H1 (cell line): Measurements from ENCODE around the gene HAS3. TPM values are rescaled to one million over a fixed set of nuclear protein-coding genes. Genes with fewer than 3 reads are reported as not detected.
A peak's percentile ranks its signal among the peaks of the same experiment; 100 is the strongest.

Source experiments
- CTCF ChIA-PET: fragments of 300-600 bp; sonication (Branson Sonifier 250); formaldehyde crosslinking; loops from one replicate; lab custom pipeline; 2021; ENCODE audit not compliant: partially characterized antibody; lab: Charles Lee
- POLR2A ChIA-PET: fragments of 300-600 bp; sonication (Branson Sonifier 250); formaldehyde crosslinking; loops from one replicate; lab custom pipeline; 2021; ENCODE audit warnings: inconsistent platforms; ENCODE audit not compliant: partially characterized antibody; lab: Charles Lee
- DNase-seq, 2 experiments: peaks; one replicate each; pipeline versions ENCODE4 v3.0.0 to v3.0.0-alpha.2; 2010 to 2022; ENCODE audit warnings: low spot score in 2 of 2, low read depth in 1 of 2, mixed read lengths in 1 of 2
- FAIRE-seq: peaks from 2 replicates; lab custom pipeline; 2011; peaks lifted over from hg19 to GRCh38; lab: Jason Lieb, UNC
- H2AFZ ChIP-seq: 2 replicates; pipeline ENCODE4 v1.8.1; 2012; ENCODE audit warnings: low read length, inconsistent platforms
- H2AK5ac ChIP-seq: 2 replicates; pipeline ENCODE4 v1.6.1; 2013; ENCODE audit warnings: low read depth, low read length
- H2BK120ac ChIP-seq: replicated peaks from 2 replicates; pipeline ENCODE3; 2013; ENCODE audit warnings: low read depth, low read length, inconsistent platforms
- H2BK12ac ChIP-seq: 2 replicates; pipeline ENCODE4 v1.6.1; 2013; ENCODE audit warnings: low read depth, low read length
- H2BK15ac ChIP-seq: 2 replicates; pipeline ENCODE4 v1.6.1; 2013; ENCODE audit warnings: low read length
- H2BK20ac ChIP-seq: 2 replicates; pipeline ENCODE4 v1.6.1; 2013; ENCODE audit warnings: low read length
- H2BK5ac ChIP-seq: 2 replicates; pipeline ENCODE4 v1.6.1; 2013; ENCODE audit warnings: low read depth, low read length
- H3K14ac ChIP-seq: 2 replicates; pipeline ENCODE4 v1.6.1; 2013; ENCODE audit warnings: inconsistent platforms; ENCODE audit not compliant: insufficient read length
- H3K18ac ChIP-seq: 2 replicates; pipeline ENCODE4 v1.6.1; 2013; ENCODE audit warnings: low read length; ENCODE audit errors: extremely low read depth
- H3K23ac ChIP-seq: 2 replicates; pipeline ENCODE4 v1.6.1; 2013; ENCODE audit warnings: inconsistent platforms; ENCODE audit not compliant: insufficient read length
- H3K23me2 ChIP-seq: 2 replicates; pipeline ENCODE4 v1.6.1; 2013; ENCODE audit warnings: low read depth, low read length
- H3K27ac ChIP-seq: 2 replicates; pipeline ENCODE4 v1.6.1; 2011; ENCODE audit warnings: low read depth, low read length, inconsistent platforms
- H3K27me3 ChIP-seq, 4 experiments: replicated peaks in 1 of 4; 1 replicate in 1 of 4; 2 replicates in 3 of 4; pipeline versions ENCODE4 v1.6.1 to v1.8.1; 2011 to 2013; ENCODE audit warnings: low read length in 3 of 4, mild to moderate bottlenecking in 3 of 4, inconsistent platforms in 2 of 4, mixed read lengths in 2 of 4, moderate library complexity in 1 of 4; ENCODE audit not compliant: control insufficient read depth in 3 of 4, insufficient read depth in 3 of 4; ENCODE audit errors: extremely low read depth in 1 of 4
- H3K36me3 ChIP-seq, 4 experiments: 2 replicates each; pipeline versions ENCODE4 v1.6.1 to v1.8.1; 2011 to 2013; ENCODE audit warnings: mild to moderate bottlenecking in 4 of 4, low read length in 3 of 4, moderate library complexity in 2 of 4, control low read depth in 1 of 4, inconsistent platforms in 1 of 4; ENCODE audit not compliant: insufficient read depth in 4 of 4, control insufficient read depth in 2 of 4
- H3K4ac ChIP-seq: replicated peaks from 2 replicates; pipeline ENCODE3; 2013; ENCODE audit warnings: low read length, low read depth, mixed read lengths, inconsistent platforms; ENCODE audit not compliant: insufficient read length
- H3K4me1 ChIP-seq, 4 experiments: replicated peaks in 1 of 4; 1 replicate in 1 of 4; 2 replicates in 3 of 4; pipeline versions ENCODE4 v1.6.1 to v1.8.1; 2011 to 2013; ENCODE audit warnings: low read length in 3 of 4, inconsistent platforms in 2 of 4, mixed read lengths in 1 of 4; ENCODE audit not compliant: insufficient read depth in 4 of 4, control insufficient read depth in 3 of 4
- H3K4me2 ChIP-seq, 2 experiments: 2 replicates each; pipeline versions ENCODE4 v1.6.1 to v1.8.1; 2011 to 2013; ENCODE audit warnings: low read depth in 2 of 2, low read length in 2 of 2, control low read depth in 1 of 2, inconsistent platforms in 1 of 2, mild to moderate bottlenecking in 1 of 2; ENCODE audit not compliant: insufficient read depth in 1 of 2
- H3K4me3 ChIP-seq, 4 experiments: fragments of 200-600, 300-600 bp in 1 of 4; sonication (generic), shearing (Covaris generic), sonication (Bioruptor Twin) in 1 of 4; 2 replicates each; pipeline versions ENCODE4 v1.5.1 to v1.8.1; 2011 to 2016; ENCODE audit warnings: low read length in 4 of 4, low read depth in 3 of 4, control low read depth in 2 of 4, inconsistent platforms in 2 of 4, mild to moderate bottlenecking in 2 of 4, mixed read lengths in 1 of 4, moderate library complexity in 1 of 4; ENCODE audit not compliant: insufficient read depth in 2 of 4; ENCODE audit errors: extremely low read depth in 1 of 4
- H3K56ac ChIP-seq: replicated peaks from 2 replicates; pipeline ENCODE3; 2013; ENCODE audit warnings: low read depth, mild to moderate bottlenecking, mixed read lengths, low read length, inconsistent platforms; ENCODE audit not compliant: insufficient read length
- H3K79me1 ChIP-seq: 2 replicates; pipeline ENCODE4 v1.6.1; 2013; ENCODE audit warnings: low read depth, low read length, control low read depth
- H3K79me2 ChIP-seq, 2 experiments: 2 replicates each; pipeline versions ENCODE4 v1.6.1 to v1.8.1; 2012 to 2013; ENCODE audit warnings: low read length in 2 of 2, mild to moderate bottlenecking in 2 of 2, inconsistent platforms in 1 of 2; ENCODE audit not compliant: insufficient read depth in 2 of 2, control insufficient read depth in 1 of 2
- H3K9ac ChIP-seq, 4 experiments: replicated peaks in 1 of 4; 1 replicate in 1 of 4; 2 replicates in 3 of 4; pipeline versions ENCODE4 v1.6.1 to v1.8.1; 2011 to 2013; ENCODE audit warnings: low read depth in 3 of 4, low read length in 3 of 4, control low read depth in 2 of 4, mild to moderate bottlenecking in 2 of 4, moderate library complexity in 2 of 4, inconsistent platforms in 1 of 4; ENCODE audit errors: extremely low read depth in 1 of 4
- H3K9me3 ChIP-seq, 2 experiments: 2 replicates each; pipeline versions ENCODE4 v1.6.1 to v1.8.1; 2012 to 2013; ENCODE audit warnings: mild to moderate bottlenecking in 2 of 2, moderate library complexity in 2 of 2, control low read depth in 1 of 2, inconsistent platforms in 1 of 2, low read depth in 1 of 2, low read length in 1 of 2, mixed read lengths in 1 of 2; ENCODE audit not compliant: insufficient read depth in 2 of 2
- H4K20me1 ChIP-seq, 2 experiments: replicated peaks in 1 of 2; 2 replicates each; pipeline versions ENCODE3 to v1.8.1; 2011 to 2013; ENCODE audit warnings: inconsistent platforms in 2 of 2, low read length in 2 of 2, mild to moderate bottlenecking in 1 of 2; ENCODE audit not compliant: insufficient read depth in 2 of 2, control insufficient read depth in 1 of 2
- H4K5ac ChIP-seq: 2 replicates; pipeline ENCODE4 v1.6.1; 2013; ENCODE audit warnings: low read length, low read depth, mixed read lengths, inconsistent platforms; ENCODE audit not compliant: insufficient read length
- H4K8ac ChIP-seq: 2 replicates; pipeline ENCODE4 v1.8.0; 2013; ENCODE audit warnings: mild to moderate bottlenecking, moderate library complexity, low read length, inconsistent platforms; ENCODE audit not compliant: insufficient read depth; ENCODE audit errors: extremely low read depth
- H4K91ac ChIP-seq: replicated peaks from 2 replicates; pipeline ENCODE3; 2013; ENCODE audit warnings: low read length, mixed read lengths, inconsistent platforms; ENCODE audit not compliant: insufficient read length
- ASH2L ChIP-seq: fragments of 200-600, 300-600 bp; sonication (generic); IDR thresholded peaks from one replicate; pipeline ENCODE4 v1.7.1; 2017; ENCODE audit warnings: low read length
- BRCA1 ChIP-seq: IDR thresholded peaks from 2 replicates; pipeline ENCODE4 v1.6.1; 2012; ENCODE audit warnings: low read depth, low read length, improper control_type of control experiment
- KDM4A ChIP-seq: IDR thresholded peaks from one replicate; pipeline ENCODE4 v1.7.1; 2012; ENCODE audit warnings: low read depth, mild to moderate bottlenecking, moderate library complexity, low read length, inconsistent platforms; ENCODE audit not compliant: severe bottlenecking
- PHF8 ChIP-seq: fragments of 200-600 bp; sonication (generic); conservative IDR thresholded peaks from 2 replicates; pipeline ENCODE4 v1.7.1; 2012; ENCODE audit warnings: low read depth, mild to moderate bottlenecking, inconsistent platforms, low read length, moderate library complexity
- POLR2A ChIP-seq, 2 experiments: IDR thresholded peaks; 1 replicate in 1 of 2; 2 replicates in 1 of 2; pipeline ENCODE4 v1.6.1; 2011; ENCODE audit warnings: low read depth in 2 of 2, low read length in 2 of 2, mild to moderate bottlenecking in 2 of 2; ENCODE audit errors: control extremely low read depth in 1 of 2
- RBBP5 ChIP-seq: IDR thresholded peaks from 2 replicates; pipeline ENCODE4 v1.7.1; 2012; ENCODE audit warnings: low read depth, mild to moderate bottlenecking, inconsistent platforms, low read length, moderate library complexity, borderline replicate concordance
- SP2 ChIP-seq: IDR thresholded peaks from 2 replicates; pipeline ENCODE4 v1.6.1; 2012; ENCODE audit warnings: mild to moderate bottlenecking, low read length, inconsistent platforms
- TBP ChIP-seq: IDR thresholded peaks from 2 replicates; pipeline ENCODE4 v1.6.1; 2011; ENCODE audit warnings: low read depth, low read length, improper control_type of control experiment
- WGBS, 2 experiments: shearing (Covaris generic) in 1 of 2; methylation state at CpG; one replicate each; pipeline versions ENCODE4 v1.1.6 to v1.1.7; 2013 to 2015; ENCODE audit warnings: low lambda C conversion rate in 2 of 2, mixed read lengths in 2 of 2, inconsistent platforms in 1 of 2, low coverage in 1 of 2, missing lambda C conversion rate in 1 of 2; ENCODE audit not compliant: insufficient replicate concordance in 2 of 2, insufficient coverage in 1 of 2, insufficient read length in 1 of 2; ENCODE audit errors: extremely low coverage in 1 of 2, missing lambda C conversion rate in 1 of 2; 5-methylcytosine and 5-hydroxymethylcytosine counted together
- long read RNA-seq, 2 experiments: library from RNA in 1 of 2; library from capped mRNA in 1 of 2; stranded (forward); transcript quantifications; one replicate each; pipeline ENCODE4 v2.0.0, GENCODE V29; 2021; ENCODE audit warnings: inconsistent platforms in 1 of 2
- polyA minus RNA-seq, 3 experiments: library from RNA; depleted of rRNA, polyadenylated mRNA; stranded (reverse); fragments of >200 nt; gene quantifications; 1 replicate in 2 of 3; 2 replicates in 1 of 3; pipeline ENCODE4 v1.2.3, GENCODE V29; 2011
- polyA plus RNA-seq, 7 experiments: library from polyadenylated mRNA; depleted of rRNA in 3 of 7; stranded (reverse) in 5 of 7; unstranded in 2 of 7; fragments of >200 nt in 5 of 7; fragments of 200-250 nt in 2 of 7; gene quantifications; 1 replicate in 5 of 7; 2 replicates in 1 of 7; 4 replicates in 1 of 7; pipeline versions ENCODE4 v1.2.1 to v1.2.3, GENCODE V29; 2011 to 2013; ENCODE audit warnings: missing spikeins in 2 of 7, mixed read lengths in 2 of 7
- total RNA-seq: library from RNA; stranded (reverse); fragmentation: NEBNext Ultra II Directional; extraction: Animal tissue kit (Norgen Biotek cat#: 25700); gene quantifications from 2 replicates; pipeline ENCODE4 v1.2.1, GENCODE V29; 2021

HAS3 gene
- 64.4 and 69.6 TPM in 2 replicates for total RNA-seq
- polyA plus RNA-seq (2011; rRNA removed), result 32.1 and 36.3 TPM in 2 replicates
- 29.6 TPM for polyA plus RNA-seq (2011; cell fraction: cytosol; rRNA removed)
- polyA plus RNA-seq (2011; cell fraction: nucleus; rRNA removed), result 66.5 TPM
- polyA plus RNA-seq (2012, experiment 1 of 2), result 34.8 to 49.4 TPM (median 37.8 TPM) in 4 replicates
- polyA plus RNA-seq (2012, experiment 2 of 2), result 21.6 TPM
- 67.7 TPM for polyA plus RNA-seq (2013, experiment 1 of 2)
- 65.6 TPM for polyA plus RNA-seq (2013, experiment 2 of 2)
- 63.5 and 84.0 TPM in 2 replicates for polyA minus RNA-seq (2011; rRNA and poly(A)+ RNA removed)
- 45.7 TPM for polyA minus RNA-seq (2011; cell fraction: cytosol; rRNA and poly(A)+ RNA removed)
- 51.1 TPM for polyA minus RNA-seq (2011; cell fraction: nucleus; rRNA and poly(A)+ RNA removed)
- long read RNA-seq, experiment 1, partial matches to known transcripts, result 7 of 41 reads
- long read RNA-seq, experiment 1, other reads (novel, unspliced or antisense), result 33 of 41 reads
- long read RNA-seq, experiment 2, full-length matches to known transcripts, result 1 of 1 reads
- long read RNA-seq, experiment 2, partial matches to known transcripts, result 0 of 1 reads
- long read RNA-seq, experiment 2, other reads (novel, unspliced or antisense), result 0 of 1 reads

DNA sequence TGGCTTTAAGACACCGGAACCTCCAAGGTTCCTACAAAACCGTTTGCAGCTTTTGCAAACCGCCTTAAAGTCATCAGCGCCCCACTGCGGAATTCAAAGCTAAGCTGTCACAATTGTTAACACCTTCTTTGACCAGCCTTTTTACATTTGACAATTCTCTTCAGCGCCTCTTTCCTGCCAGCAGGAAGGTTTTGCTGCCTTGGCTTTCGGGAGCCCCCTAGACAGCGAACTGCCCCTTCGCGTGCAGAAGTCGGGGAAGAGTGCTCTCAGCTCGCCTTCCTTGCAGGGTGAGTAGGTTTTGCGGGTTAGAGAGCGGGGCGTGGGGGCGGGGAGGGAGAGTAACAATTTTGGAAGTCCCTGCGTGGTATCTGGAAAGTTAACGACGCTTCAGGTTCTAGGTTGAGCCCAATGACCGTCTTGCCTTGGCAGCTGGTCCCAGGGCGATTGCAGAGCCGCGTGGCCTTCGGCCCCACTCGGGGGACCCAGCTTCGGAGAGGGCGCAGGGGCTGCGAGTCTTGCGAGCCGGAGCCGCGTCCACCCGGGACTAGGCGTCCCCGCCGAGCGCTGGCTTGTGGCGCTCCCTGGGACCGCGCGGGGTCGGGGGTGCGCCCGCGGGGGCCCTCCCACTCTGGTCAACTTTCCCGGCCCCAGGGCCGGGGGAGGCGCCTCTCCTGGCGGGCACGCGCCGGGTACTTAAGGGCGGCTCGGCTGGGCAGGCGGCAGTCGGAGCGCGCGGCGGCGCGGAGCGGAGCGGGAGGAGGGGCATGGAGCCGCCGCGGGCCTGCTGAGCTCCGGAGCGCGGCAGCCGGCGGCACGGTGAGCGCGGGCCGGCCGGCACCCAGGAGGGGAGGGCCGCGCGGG lies at the start of gene HAS3:
Gene HAS3, plus strand, starts transcription at position 153 of the 861 bp plus-strand sequence. CDS start 3,743 bp downstream, outside the sequence.
- peaks cover 5 to 17% (median 16%) of the 10 kb centered on the region in 4 experiments; a peak in 7 of 8 replicates for H3K36me3 ChIP-seq
- H3K4me2 ChIP-seq, result peak within 1 kb of the TSS; percentile 95 to 98
- 0 out of 2 replicates have a peak within 1 kb of the TSS, but pooled peaks have one; percentile 86 for H2BK20ac ChIP-seq
- peak within 1 kb of the TSS; percentile 76 for H2BK120ac ChIP-seq
- DNase-seq, result peak; percentile 64 to 81
- H4K5ac ChIP-seq, result peak within 1 kb of the TSS; percentile 23
- peak; percentile 93 for FAIRE-seq
- peaks cover 15 to 33% (median 19%) of the 10 kb centered on the region in 4 experiments for H3K4me1 ChIP-seq
- peak within 1 kb of the TSS; percentile 88; the same call in 1 of the 2 replicates for H2BK5ac ChIP-seq
- H3K4ac ChIP-seq, result no peak within 1 kb of the TSS
- H3K9me3 ChIP-seq, result no peaks in the 10 kb centered on the region
- no peak within 1 kb of the TSS; the same call in 1 of the 2 replicates for H2AK5ac ChIP-seq
- H4K91ac ChIP-seq, result peak within 1 kb of the TSS; percentile 77
- H3K79me2 ChIP-seq, result peaks cover 11 to 39% of the 10 kb centered on the region in 2 experiments; a peak in 3 of 4 replicates
- POLR2A ChIA-PET, result interaction anchor here (0.6 to 6.1 kb wide), 23 partner anchors 8 to 254 kb away, joined by 3 to 38 read pairs (median 4); partner anchors contain the start of genes CHTF8 and UTP4
- H3K23ac ChIP-seq, result no peak within 1 kb of the TSS
- H3K4me3 ChIP-seq, result peak within 1 kb of the TSS; percentile 60 to 82 (median 75)
- peak within 1 kb of the TSS in 3 of 4 experiments; percentile 26 to 65 (median 40); a peak in 3 of 7 replicates for H3K9ac ChIP-seq
- no peak within 1 kb of the TSS for H2AFZ ChIP-seq
- no peak within 1 kb of the TSS for H3K14ac ChIP-seq
- peak within 1 kb of the TSS; percentile 39 for H4K8ac ChIP-seq
- peak within 1 kb of the TSS; percentile 95 for H3K18ac ChIP-seq
- WGBS, 2 experiments, result 2% methylated on average over 35 of the region's 80 CpGs; no CpG with 5 or more reads in 1 of the 2 experiments
- H3K23me2 ChIP-seq, result peaks cover 25% of the 10 kb centered on the region
- H4K20me1 ChIP-seq, result peaks cover 0 to 9% of the 10 kb centered on the region in 2 experiments
- H2BK12ac ChIP-seq, result peak within 1 kb of the TSS; percentile 90; the same call in 1 of the 2 replicates
- CTCF ChIA-PET, result interaction anchor here (0.7 to 2.2 kb wide), 24 partner anchors 11 to 259 kb away, joined by 3 to 19 read pairs (median 4); no protein-coding TSS in a partner anchor
- peaks cover 18% of the 10 kb centered on the region for H3K79me1 ChIP-seq
- no peaks in the 10 kb centered on the region; a peak in 1 of 7 replicates for H3K27me3 ChIP-seq
- peak within 1 kb of the TSS; percentile 99; the same call in 1 of the 2 replicates for H2BK15ac ChIP-seq
- H3K56ac ChIP-seq, result peak within 1 kb of the TSS; percentile 82
- H3K27ac ChIP-seq, result no peak within 1 kb of the TSS
- TF ChIP-seq TBP, result peak; percentile 61; the same call in 1 of the 2 replicates
- TF ChIP-seq KDM4A, result peak; percentile 59
- no peak for TF ChIP-seq BRCA1
- no peak for TF ChIP-seq SP2
- TF ChIP-seq POLR2A (IDR thresholded peaks at IDR 0.05; ENCODE audit: control extremely low read depth in 1 of 2, low read depth in 2 of 2, low read length in 2 of 2), result peak; percentile 16 to 71; a peak in 2 of 3 replicates
- no peak for TF ChIP-seq PHF8
- no peak for TF ChIP-seq RBBP5
- peak; percentile 22 for TF ChIP-seq ASH2L
